GM12878 (cell line): Measurements from ENCODE around the gene PPP1R14B. TPM values are rescaled to one million over a fixed set of nuclear protein-coding genes. Genes with fewer than 3 reads are reported as not detected.
A peak's percentile ranks its signal among the peaks of the same experiment; 100 is the strongest.

ENCODE experiments used
- ATAC-seq: fragments of 200-7000 bp; cut with Tn5 transposase; 3 replicates; pipeline ENCODE4 v1.9.1; 2020; ENCODE audit warnings: mild to moderate bottlenecking, moderate library complexity
- BruUV-seq: library from RNA; stranded (reverse); fragments of 400-500 nt; replicated peaks from 2 replicates; lab custom pipeline; 2021; lab: Mats Ljungman, UMichigan
- CTCF ChIA-PET: fragments of 300-600 bp; sonication (Branson Sonifier 250); formaldehyde crosslinking; extraction: SDS; loops from one replicate; lab custom pipeline; 2021; ENCODE audit warnings: inconsistent platforms; lab: Yijun Ruan, JAX
- POLR2A ChIA-PET: fragments of 350-600 bp; formaldehyde crosslinking; extraction: SDS; loops from one replicate; lab custom pipeline; 2021; ENCODE audit warnings: inconsistent platforms; lab: Charles Lee
- RAD21 ChIA-PET: fragments of 300-600 bp; sonication (Branson Sonifier 250); formaldehyde crosslinking; loops from one replicate; lab custom pipeline; 2023; ENCODE audit warnings: antibody characterized with exemption; ENCODE audit not compliant: unreplicated experiment; lab: Charles Lee
- SMC1A ChIA-PET: fragments of 300-600 bp; sonication (Branson Sonifier 250); formaldehyde crosslinking; loops from one replicate; lab custom pipeline; 2023; ENCODE audit not compliant: unreplicated experiment, uncharacterized antibody; lab: Charles Lee
- DNase-seq: peaks from one replicate; pipeline ENCODE4 v3.0.0-alpha.2; 2011; ENCODE audit warnings: low read depth, low spot score
- FAIRE-seq: peaks from 3 replicates; lab custom pipeline; 2011; peaks lifted over from hg19 to GRCh38; lab: Jason Lieb, UNC
- H2AFZ ChIP-seq: 2 replicates; pipeline ENCODE4 v1.6.0; 2011; ENCODE audit warnings: low read depth, low read length, control low read depth; ENCODE audit not compliant: control insufficient read depth
- H3K27ac ChIP-seq: 2 replicates; pipeline ENCODE4 v1.5.1; 2011; ENCODE audit warnings: control low read depth; ENCODE audit not compliant: control insufficient read depth, insufficient read depth
- H3K27me3 ChIP-seq, 2 experiments: replicated peaks in 1 of 2; 2 replicates each; pipeline versions ENCODE4 v1.6.0 to v1.6.1; 2011; ENCODE audit warnings: low read length in 1 of 2; ENCODE audit not compliant: control insufficient read depth in 2 of 2, insufficient read depth in 2 of 2
- H3K36me3 ChIP-seq, 2 experiments: 2 replicates each; pipeline ENCODE4 v1.5.1; 2011; ENCODE audit warnings: low read length in 1 of 2; ENCODE audit not compliant: control insufficient read depth in 2 of 2, insufficient read depth in 2 of 2
- H3K4me1 ChIP-seq: 2 replicates; pipeline ENCODE4 v1.6.1; 2011; ENCODE audit warnings: mild to moderate bottlenecking, low read length, moderate library complexity, mixed read lengths; ENCODE audit not compliant: control insufficient read depth, insufficient read depth
- H3K4me2 ChIP-seq: 2 replicates; pipeline ENCODE4 v1.6.0; 2011; ENCODE audit warnings: control low read depth; ENCODE audit not compliant: control insufficient read depth, insufficient read depth
- H3K4me3 ChIP-seq: fragments of 200-600 bp; sonication (generic); 2 replicates; pipeline ENCODE4 v1.5.1; 2016
- H3K79me2 ChIP-seq: 2 replicates; pipeline ENCODE4 v1.6.0; 2011; ENCODE audit warnings: low read length; ENCODE audit not compliant: control insufficient read depth, insufficient read depth
- H3K9ac ChIP-seq: 2 replicates; pipeline ENCODE4 v1.8.0; 2011; ENCODE audit warnings: low read length, control low read depth, mixed read lengths; ENCODE audit not compliant: control insufficient read depth, insufficient read depth
- H3K9me3 ChIP-seq: replicated peaks from 3 replicates; pipeline ENCODE4 v1.5.1; 2011; ENCODE audit warnings: mild to moderate bottlenecking, low read length; ENCODE audit not compliant: control insufficient read depth, insufficient read depth
- H4K20me1 ChIP-seq: 2 replicates; pipeline ENCODE4 v1.6.0; 2011; ENCODE audit not compliant: control insufficient read depth, insufficient read depth
- CBX3 ChIP-seq: fragments of 200-600 bp; sonication (generic); IDR thresholded peaks from 2 replicates; pipeline ENCODE4 v1.6.1; 2016; ENCODE audit warnings: low read depth, borderline replicate concordance
- CTCF ChIP-seq, 3 experiments: IDR thresholded peaks in 2 of 3; conservative IDR thresholded peaks in 1 of 3; 2 replicates each; pipeline ENCODE4 v1.5.1; 2011; ENCODE audit warnings: low read depth in 3 of 3, low read length in 3 of 3, mild to moderate bottlenecking in 3 of 3, control low read depth in 2 of 3, moderate library complexity in 2 of 3, inconsistent platforms in 1 of 3, mixed read lengths in 1 of 3; ENCODE audit not compliant: control insufficient read depth in 2 of 3, insufficient read depth in 1 of 3; ENCODE audit errors: extremely low read depth in 1 of 3
- FOXK2 ChIP-seq: fragments of 450-650 bp; IDR thresholded peaks from 2 replicates; pipeline ENCODE4 v1.6.1; 2017; ENCODE audit warnings: mild to moderate bottlenecking, moderate library complexity
- GATAD2B ChIP-seq: fragments of 450-650 bp; conservative IDR thresholded peaks from 2 replicates; pipeline ENCODE4 v1.6.1; 2017; ENCODE audit warnings: low read depth, mild to moderate bottlenecking, moderate library complexity
- HDGF ChIP-seq: fragments of 450-650 bp; IDR thresholded peaks from 2 replicates; pipeline ENCODE4 v1.6.1; 2016; ENCODE audit warnings: antibody characterized with exemption
- IRF4 ChIP-seq: IDR thresholded peaks from 2 replicates; pipeline ENCODE4 v1.6.1; 2011; ENCODE audit warnings: low read depth, low read length
- SPI1 ChIP-seq: IDR thresholded peaks from 2 replicates; pipeline ENCODE4 v1.6.1; 2011; ENCODE audit warnings: low read depth, mild to moderate bottlenecking, low read length, moderate library complexity, borderline replicate concordance; ENCODE audit not compliant: insufficient read depth
- ZBTB40 ChIP-seq: fragments of 450-650 bp; IDR thresholded peaks from 2 replicates; pipeline ENCODE4 v1.6.1; 2016; ENCODE audit warnings: mild to moderate bottlenecking, moderate library complexity, borderline replicate concordance
- ZNF622 ChIP-seq: fragments of 450-650 bp; IDR thresholded peaks from 2 replicates; pipeline ENCODE4 v1.6.1; 2017; ENCODE audit warnings: mild to moderate bottlenecking, inconsistent platforms
- ZZZ3 ChIP-seq: IDR thresholded peaks from 2 replicates; pipeline ENCODE4 v1.6.1; 2011; ENCODE audit warnings: low read depth; ENCODE audit not compliant: control insufficient read depth, insufficient read length
- WGBS: methylation state at CpG from one replicate; pipeline ENCODE4 v1.1.6; 2016; ENCODE audit warnings: low lambda C conversion rate; ENCODE audit not compliant: insufficient replicate concordance, insufficient coverage; ENCODE audit errors: missing lambda C conversion rate; 5-methylcytosine and 5-hydroxymethylcytosine counted together
- in situ Hi-C: fragments of 300-500 bp; cut with MboI; formaldehyde crosslinking; loops from 9 replicates; pipeline ENCODE4 v1.14.3; 2018; ENCODE audit warnings: mixed read lengths
- intact Hi-C: fragments of 100-400 bp; cut with micrococcal nuclease; formaldehyde crosslinking; loops from one replicate; pipeline ENCODE4 v1.14.2; 2022; ENCODE audit not compliant: unreplicated experiment
- polyA plus RNA-seq, 11 experiments: library from polyadenylated mRNA; depleted of rRNA in 4 of 11; unstranded in 6 of 11; stranded (reverse) in 5 of 11; fragments of >200 nt; fragmentation: Nextera tagmentation in 4 of 11; fragmentation: Illumina TruSeq in 1 of 11; extraction: Ambion mirVana in 4 of 11; extraction: Trizol in 1 of 11; gene quantifications; 1 replicate in 1 of 11; 2 replicates in 10 of 11; pipeline versions ENCODE4 v1.2.1 to v1.2.3, GENCODE V29; 2011 to 2016; ENCODE audit warnings: inconsistent platforms in 2 of 11, missing spikeins in 2 of 11, low read depth in 1 of 11
- total RNA-seq, 4 experiments: library from RNA; depleted of rRNA in 3 of 4; stranded (reverse); fragments of >200 nt in 3 of 4; fragmentation: Illumina TruSeq in 1 of 4; extraction: Trizol in 1 of 4; gene quantifications; 2 replicates each; pipeline versions ENCODE4 v1.2.1 to v1.2.3, GENCODE V29; 2013 to 2021

Gene PPP1R14B
- total and polyA plus RNA-seq, 10 of the 15 experiments (the other 5 are each of a cell fraction or from before 2014, with no cell fraction given) = 8.4 to 283 (median 124) TPM

GRCh38 chr11:64286801-64287159, 40.0 kb upstream of the PPP1R14B start (continued):
- TF ChIP-seq ZBTB40 (no peak), GATAD2B (no peak)

- 28% methylated on average over 33 of the region's 40 CpGs for WGBS
- Histone ChIP-seq H3K79me2 (peaks cover 15% of the 10 kb centered on the region), H3K4me3 (peak overlapping the region; percentile 86), H3K9me3 (no peaks in the 10 kb centered on the region), H3K36me3 (peaks cover 0 to 2% of the 10 kb centered on the region in 2 experiments; a peak in 2 of 4 replicates), H3K9ac (peak overlapping the region; percentile 67), H3K4me1 (peaks cover 7% of the 10 kb centered on the region), H4K20me1 (no peaks in the 10 kb centered on the region), H3K27ac (no peak overlapping the region; the same call in 1 of the 2 replicates), H2AFZ (peak overlapping the region; percentile 30; the same call in 1 of the 2 replicates), H3K27me3 (no peaks in the 10 kb centered on the region; a peak in 2 of 4 replicates), H3K4me2 (peak overlapping the region; percentile 99)
- BruUV-seq = no TSS peak
- ChIA-PET CTCF (interaction anchor here (0.7 to 5.5 kb wide), 5 partner anchors 15 to 81 kb away, joined by 3 to 46 read pairs (median 5); partner anchors contain the start of genes CATSPERZ, ESRRA, PRDX5 and TRMT112), RAD21 (interaction anchor here (1.7 to 2.7 kb wide), 4 partner anchors 15 to 80 kb away, joined by 7 to 10 read pairs (median 10); partner anchors contain the start of gene FERMT3), SMC1A (interaction anchor here (1.1 to 3.5 kb wide), 5 partner anchors 14 to 80 kb away, joined by 3 to 16 read pairs (median 5); partner anchors contain the start of genes CATSPERZ, PRDX5 and TRMT112), POLR2A (interaction anchor here (1.8 to 6.2 kb wide), 3 partner anchors 15 to 40 kb away, joined by 6 to 92 read pairs (median 10); partner anchors contain the start of genes PRDX5 and TRMT112)
- ATAC-seq (peak; percentile 31), DNase-seq (no peak), FAIRE-seq (peak; percentile 66)
- in situ Hi-C loops (no loop called here), intact Hi-C loops (loop anchor here (1.0 kb wide), 1 partner anchor 16 kb away; no protein-coding TSS in a partner anchor)
- TF ChIP-seq HDGF = 0 out of 2 replicates have a peak, but pooled peaks have one; percentile 27
- TF ChIP-seq IRF4 = no peak
- no peak for TF ChIP-seq CBX3
- TF ChIP-seq ZZZ3 = no peak
- TF ChIP-seq FOXK2 = no peak
- peak; percentile 26 to 39 (median 34); a peak in 4 of 6 replicates for TF ChIP-seq CTCF (IDR thresholded peaks at IDR 0.05 in 2 of 3, conservative IDR thresholded peaks at IDR 0.05 in 1 of 3; ENCODE audit: control insufficient read depth in 2 of 3, extremely low read depth in 1 of 3, insufficient read depth in 1 of 3, low read depth in 3 of 3, low read length in 3 of 3)
- no peak for TF ChIP-seq ZNF622
- no peak for TF ChIP-seq SPI1
Measured at GRCh38 chr11:64285885-64286800, 39.4 kb upstream of the PPP1R14B start.
